Lung (tissue), 12 donors: ENCODE measurements around the gene RPL5. TPM values are rescaled to one million over a fixed set of nuclear protein-coding genes. Genes with fewer than 3 reads are reported as not detected.
A peak's percentile ranks its signal among the peaks of the same experiment; 100 is the strongest.

Experiments used
- ATAC-seq: fragments of 200-7000 bp; cut with Tn5 transposase; one replicate; pipeline ENCODE4 v1.9.1; 2020; ENCODE audit warnings: moderate number of reproducible peaks; ENCODE audit not compliant: insufficient read depth, low FRiP score
- DNase-seq, 3 donors: peaks; one replicate each; pipeline ENCODE4 v3.0.0-alpha.2; 2013 to 2017
- H3K27ac ChIP-seq, 2 donors: one replicate each; pipeline ENCODE4 v1.5.1; 2013; ENCODE audit warnings: mild to moderate bottlenecking in 2 of 2, moderate library complexity in 2 of 2, control low read depth in 1 of 2, inconsistent platforms in 1 of 2, low read depth in 1 of 2, low read length in 1 of 2
- H3K27me3 ChIP-seq, 3 donors: one replicate each; pipeline ENCODE4 v1.5.1; 2013; ENCODE audit warnings: low read length in 2 of 3; ENCODE audit not compliant: control insufficient read depth in 3 of 3, insufficient read depth in 3 of 3
- H3K36me3 ChIP-seq, 4 donors: one replicate each; pipeline ENCODE4 v1.5.1; 2013; ENCODE audit warnings: low read length in 4 of 4, mild to moderate bottlenecking in 1 of 4, moderate library complexity in 1 of 4; ENCODE audit not compliant: control insufficient read depth in 4 of 4, insufficient read depth in 4 of 4
- H3K4me1 ChIP-seq, 5 donors: one replicate each; pipeline ENCODE4 v1.5.1; 2013; ENCODE audit warnings: low read length in 5 of 5, mild to moderate bottlenecking in 2 of 5, moderate library complexity in 1 of 5; ENCODE audit not compliant: control insufficient read depth in 5 of 5, insufficient read depth in 5 of 5
- H3K4me3 ChIP-seq: one replicate; pipeline ENCODE4 v1.5.1; 2013; ENCODE audit warnings: mild to moderate bottlenecking, control low read depth, moderate library complexity
- H3K9ac ChIP-seq, 2 donors: one replicate each; pipeline ENCODE4 v1.5.1; 2013; ENCODE audit warnings: low read length in 2 of 2, control low read depth in 1 of 2; ENCODE audit not compliant: insufficient read depth in 1 of 2
- H3K9me3 ChIP-seq, 4 donors: one replicate each; pipeline ENCODE4 v1.5.1; 2013; ENCODE audit warnings: low read length in 3 of 4, mild to moderate bottlenecking in 1 of 4, moderate library complexity in 1 of 4; ENCODE audit not compliant: control insufficient read depth in 4 of 4, insufficient read depth in 3 of 4
- WGBS, 2 donors: extraction: QIAGEN DNeasy Blood & Tissue Kit; methylation state at CpG; one replicate each; pipeline ENCODE4 v1.1.7; 2013; 5-methylcytosine and 5-hydroxymethylcytosine counted together
- polyA plus RNA-seq, 2 donors: library from polyadenylated mRNA; stranded (reverse); fragments of 200-250 nt; gene quantifications; one replicate each; pipeline ENCODE4 v1.2.1, GENCODE V29; 2013
- total RNA-seq, 2 donors: library from RNA; depleted of rRNA in 1 of 2; stranded (reverse); fragments of >200 nt in 1 of 2; gene quantifications; one replicate each; pipeline ENCODE4 v1.2.1, GENCODE V29; 2014 to 2021
- TF ChIP-seq, protein P1 (sequence below): IDR thresholded peaks from 2 replicates; pipeline ENCODE4 v1.5.1; 2012; ENCODE audit warnings: mild to moderate bottlenecking; ENCODE audit errors: control extremely low read depth, extremely low read depth
- donor health status: control.
- donor health status: control.
- donor health status: Bipolar disorder and iron deficiency.
- donor health status: healthy.
- donor health status: DM: yes; HTN: yes; CAD: no.

The RPL5 gene
- total and polyA plus RNA-seq, 4 donors: 669 to 2,312 (median 1,354) TPM

DNA sequence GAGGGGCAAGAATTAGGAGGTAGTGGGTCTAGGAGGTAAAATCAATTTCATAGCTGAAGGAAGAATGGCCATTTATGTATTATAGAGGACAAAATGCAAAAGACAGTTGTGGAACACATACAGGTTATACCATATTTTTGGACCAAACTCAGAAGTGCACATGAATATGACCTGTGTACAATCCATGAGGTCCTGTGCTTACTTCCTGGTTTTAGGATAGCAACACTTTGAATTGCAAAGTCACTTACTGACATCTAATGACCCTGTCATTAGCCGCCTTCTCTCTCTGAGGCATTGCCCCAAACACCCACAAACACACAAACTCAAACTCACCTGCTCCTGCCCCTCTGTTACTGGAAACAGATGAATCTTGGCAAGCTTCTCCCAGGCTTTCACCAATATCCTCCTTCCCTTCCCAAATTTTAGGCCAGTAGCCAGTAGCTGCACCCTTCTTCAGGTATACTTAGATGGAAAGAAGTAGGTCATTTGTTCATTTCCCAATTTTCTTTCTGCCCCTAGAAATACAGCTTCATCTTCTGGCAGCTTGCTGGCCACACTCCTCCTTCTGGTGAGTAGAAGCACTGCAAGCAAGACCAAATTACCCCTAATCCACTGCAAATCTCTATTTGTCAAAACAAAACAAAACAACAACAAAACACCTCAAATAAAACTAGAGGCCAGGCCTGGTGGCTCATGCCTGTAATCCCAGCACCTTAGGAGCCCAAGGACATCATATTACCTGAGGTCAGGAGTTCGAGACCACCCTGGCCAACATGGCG is 13.7 kb upstream of the RPL5 start:
- DNase-seq: peak in 2 of 3 donors; percentile 24 to 28
- Histone ChIP-seq H3K27me3 (no peaks in the 10 kb centered on the region), H3K4me3 (no peak overlapping the region), H3K9ac (no peak overlapping the region), H3K36me3 (no peaks in the 10 kb centered on the region), H3K27ac (no peak overlapping the region), H3K4me1 (no peaks in the 10 kb centered on the region), H3K9me3 (no peaks in the 10 kb centered on the region)
- ATAC-seq: no peak
- TF ChIP-seq, protein P1, sequence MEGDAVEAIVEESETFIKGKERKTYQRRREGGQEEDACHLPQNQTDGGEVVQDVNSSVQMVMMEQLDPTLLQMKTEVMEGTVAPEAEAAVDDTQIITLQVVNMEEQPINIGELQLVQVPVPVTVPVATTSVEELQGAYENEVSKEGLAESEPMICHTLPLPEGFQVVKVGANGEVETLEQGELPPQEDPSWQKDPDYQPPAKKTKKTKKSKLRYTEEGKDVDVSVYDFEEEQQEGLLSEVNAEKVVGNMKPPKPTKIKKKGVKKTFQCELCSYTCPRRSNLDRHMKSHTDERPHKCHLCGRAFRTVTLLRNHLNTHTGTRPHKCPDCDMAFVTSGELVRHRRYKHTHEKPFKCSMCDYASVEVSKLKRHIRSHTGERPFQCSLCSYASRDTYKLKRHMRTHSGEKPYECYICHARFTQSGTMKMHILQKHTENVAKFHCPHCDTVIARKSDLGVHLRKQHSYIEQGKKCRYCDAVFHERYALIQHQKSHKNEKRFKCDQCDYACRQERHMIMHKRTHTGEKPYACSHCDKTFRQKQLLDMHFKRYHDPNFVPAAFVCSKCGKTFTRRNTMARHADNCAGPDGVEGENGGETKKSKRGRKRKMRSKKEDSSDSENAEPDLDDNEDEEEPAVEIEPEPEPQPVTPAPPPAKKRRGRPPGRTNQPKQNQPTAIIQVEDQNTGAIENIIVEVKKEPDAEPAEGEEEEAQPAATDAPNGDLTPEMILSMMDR: peak; percentile 43
- WGBS, 2 donors: 95 to 98% methylated on average over 3 of the region's 3 CpGs

DNA sequence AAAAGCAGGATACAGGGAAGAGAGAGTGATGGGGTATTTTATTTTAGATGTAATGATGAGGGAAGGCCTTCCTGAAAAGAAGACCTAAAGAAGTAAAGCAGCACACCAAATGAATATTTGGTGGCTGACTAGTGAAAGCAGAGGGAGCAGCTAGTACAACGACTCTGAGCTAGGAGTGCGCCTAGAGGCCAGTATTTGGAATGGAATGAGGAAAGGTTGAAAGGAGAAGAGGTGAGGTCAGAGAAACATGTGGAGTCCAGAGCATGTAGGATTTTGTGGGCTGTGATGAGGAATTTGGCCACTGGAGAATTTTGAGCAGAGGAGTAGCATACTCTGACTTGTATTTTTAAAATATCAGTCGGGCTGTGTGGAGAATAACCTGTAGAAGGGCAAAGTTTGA is 11.8 kb upstream of the RPL5 start:
- DNase-seq (no peak), ATAC-seq (no peak)
- Histone ChIP-seq H3K36me3 (no peaks in the 10 kb centered on the region), H3K27ac (no peak overlapping the region), H3K27me3 (no peaks in the 10 kb centered on the region), H3K4me3 (no peak overlapping the region), H3K9me3 (no peaks in the 10 kb centered on the region), H3K9ac (no peak overlapping the region), H3K4me1 (no peaks in the 10 kb centered on the region)
- TF ChIP-seq, protein P1: no peak
- WGBS, 2 donors: 73 to 80% methylated on average over 3 of the region's 3 CpGs

DNA sequence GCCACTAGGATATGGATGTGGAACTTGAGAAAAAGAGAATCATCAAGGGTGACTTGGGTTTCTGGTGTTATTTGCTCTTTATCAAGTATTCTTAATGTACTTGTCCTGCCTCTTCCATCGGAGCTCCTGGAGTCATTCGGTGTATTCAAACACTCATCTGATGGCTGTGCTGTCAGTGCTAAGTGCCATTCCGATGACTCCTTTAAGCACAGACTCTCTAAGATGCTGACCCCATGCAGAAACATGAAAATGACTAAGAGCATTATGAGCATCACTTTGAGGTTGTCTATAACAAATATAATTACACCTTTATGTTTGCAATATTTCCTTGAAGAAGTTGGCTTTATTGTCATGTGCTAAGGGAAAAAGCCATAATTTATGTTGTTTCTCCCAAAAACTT is 11.3 kb upstream of the RPL5 start:
- ATAC-seq: no peak
- Histone ChIP-seq H3K36me3 (no peaks in the 10 kb centered on the region), H3K27ac (no peak overlapping the region), H3K9ac (no peak overlapping the region), H3K4me3 (no peak overlapping the region), H3K27me3 (no peaks in the 10 kb centered on the region), H3K9me3 (no peaks in the 10 kb centered on the region), H3K4me1 (no peaks in the 10 kb centered on the region)
- DNase-seq: no peak
- TF ChIP-seq, protein P1: no peak
- 75 to 86% methylated on average over 3 of the region's 3 CpGs for WGBS, 2 donors
